ENCODE data around the gene TTLL12.

DNA sequence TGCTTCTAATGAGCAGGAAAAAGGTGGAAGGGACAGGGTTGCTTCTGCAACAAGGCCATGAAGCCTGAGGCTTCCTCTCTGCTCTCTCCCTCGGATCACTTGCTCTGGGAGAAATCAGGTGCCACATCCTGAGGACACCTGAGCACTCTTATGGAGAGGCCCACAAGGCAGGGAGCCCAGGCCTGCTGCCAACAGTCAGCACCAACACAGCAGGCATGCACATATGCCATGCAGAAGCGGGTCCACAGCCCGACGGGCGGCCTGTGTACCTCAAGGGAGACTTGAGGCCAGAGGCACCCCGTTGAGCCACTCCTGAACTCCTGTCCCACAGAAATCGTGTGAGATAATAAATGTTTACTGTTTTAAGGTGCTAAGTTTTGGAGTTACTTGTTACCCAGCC is 9.5 kb downstream of the TTLL12 start:
- no peak for TF ChIP-seq CTCF (IDR thresholded peaks at IDR 0.05; ENCODE audit: insufficient read depth, low read length, poor library complexity, severe bottlenecking)
- no peak for TF ChIP-seq EZH2phosphoT487 (conservative IDR thresholded peaks at IDR 0.05; ENCODE audit: low read length)

All from SU-DHL-6 (cell line).